Measurements from ENCODE around the gene RAD51B.

The RAD51B gene

GRCh38 chr14:68681256-68682011 is 861.9 kb downstream of the RAD51B start:
- H3K56ac ChIP-seq (ENCODE audit: low read length) = no peak overlapping the region
- no peak overlapping the region for H3K23ac ChIP-seq (ENCODE audit: low read length)
- no peak overlapping the region for H2BK120ac ChIP-seq (ENCODE audit: low read depth, low read length)
- H3K4me2 ChIP-seq (ENCODE audit: low read length) = no peak overlapping the region
- H3K36me3 ChIP-seq (ENCODE audit: control insufficient read depth, insufficient read depth, low read length) = no peaks in the 10 kb centered on the region
- no peak overlapping the region for H2BK15ac ChIP-seq (replicated peaks; ENCODE audit: low read depth)
- no peak overlapping the region for H4K8ac ChIP-seq (ENCODE audit: low read depth, low read length)
- H3K4ac ChIP-seq (ENCODE audit: low read depth, low read length) = no peak overlapping the region
- H3K27me3 ChIP-seq (ENCODE audit: insufficient read depth, low read length, poor library complexity) = no peaks in the 10 kb centered on the region
- H3K79me2 ChIP-seq (ENCODE audit: control insufficient read depth, insufficient read depth, low read length) = no peaks in the 10 kb centered on the region
- H4K5ac ChIP-seq (ENCODE audit: low read length) = no peak overlapping the region
- no peaks in the 10 kb centered on the region for H3K4me1 ChIP-seq (ENCODE audit: control insufficient read depth, low read depth, low read length)
- no peak overlapping the region for H2BK5ac ChIP-seq (ENCODE audit: low read length)
- WGBS (ENCODE audit: extremely low coverage, insufficient coverage, low lambda C conversion rate) = no CpG with 5 or more reads among the region's 9 CpGs
- H3K4me3 ChIP-seq (ENCODE audit: low read length) = no peak overlapping the region
- no peak overlapping the region for H3K18ac ChIP-seq (ENCODE audit: low read length)
- no peak overlapping the region for H3K27ac ChIP-seq (ENCODE audit: low read depth, low read length)
- H3K9ac ChIP-seq (ENCODE audit: low read length) = no peak overlapping the region
- no peak for DNase-seq
- H2AK5ac ChIP-seq (ENCODE audit: low read length) = no peak overlapping the region
- H3K79me1 ChIP-seq (ENCODE audit: low read length) = no peaks in the 10 kb centered on the region

- Histone ChIP-seq H3K4me2 (ENCODE audit: low read length) (no peak overlapping the region), H2BK5ac (ENCODE audit: low read length) (no peak overlapping the region), H3K23ac (ENCODE audit: low read length) (no peak overlapping the region), H2AK5ac (ENCODE audit: low read length) (no peak overlapping the region), H2BK15ac (replicated peaks; ENCODE audit: low read depth) (no peak overlapping the region), H3K4me1 (ENCODE audit: control insufficient read depth, low read depth, low read length) (no peaks in the 10 kb centered on the region), H3K4me3 (ENCODE audit: low read length) (no peak overlapping the region), H4K5ac (ENCODE audit: low read length) (no peak overlapping the region), H4K8ac (ENCODE audit: low read depth, low read length) (no peak overlapping the region), H2BK120ac (ENCODE audit: low read depth, low read length) (no peak overlapping the region), H3K79me1 (ENCODE audit: low read length) (no peaks in the 10 kb centered on the region), H3K27ac (ENCODE audit: low read depth, low read length) (no peak overlapping the region), H3K4ac (ENCODE audit: low read depth, low read length) (no peak overlapping the region), H3K56ac (ENCODE audit: low read length) (no peak overlapping the region), H3K18ac (ENCODE audit: low read length) (peak overlapping the region; percentile 56), H3K9ac (ENCODE audit: low read length) (no peak overlapping the region), H3K27me3 (ENCODE audit: insufficient read depth, low read length, poor library complexity) (no peaks in the 10 kb centered on the region), H3K79me2 (ENCODE audit: control insufficient read depth, insufficient read depth, low read length) (no peaks in the 10 kb centered on the region), H3K36me3 (ENCODE audit: control insufficient read depth, insufficient read depth, low read length) (no peaks in the 10 kb centered on the region)
- DNase-seq = no peak
- WGBS (ENCODE audit: extremely low coverage, insufficient coverage, low lambda C conversion rate) = no CpG with 5 or more reads among the region's 15 CpGs
These were observed 862.9 kb downstream of the RAD51B start for GRCh38 chr14:68682166-68683103.

- Histone ChIP-seq H3K79me1 (ENCODE audit: low read length) (no peaks in the 10 kb centered on the region), H2BK120ac (ENCODE audit: low read depth, low read length) (no peak overlapping the region), H3K27me3 (ENCODE audit: insufficient read depth, low read length, poor library complexity) (no peaks in the 10 kb centered on the region), H3K4ac (ENCODE audit: low read depth, low read length) (no peak overlapping the region), H3K18ac (ENCODE audit: low read length) (no peak overlapping the region), H3K4me2 (ENCODE audit: low read length) (no peak overlapping the region), H2AK5ac (ENCODE audit: low read length) (no peak overlapping the region), H3K79me2 (ENCODE audit: control insufficient read depth, insufficient read depth, low read length) (no peaks in the 10 kb centered on the region), H3K23ac (ENCODE audit: low read length) (no peak overlapping the region), H3K36me3 (ENCODE audit: control insufficient read depth, insufficient read depth, low read length) (no peaks in the 10 kb centered on the region), H3K27ac (ENCODE audit: low read depth, low read length) (no peak overlapping the region), H4K8ac (ENCODE audit: low read depth, low read length) (no peak overlapping the region), H3K56ac (ENCODE audit: low read length) (peak overlapping the region; percentile 11), H3K4me1 (ENCODE audit: control insufficient read depth, low read depth, low read length) (no peaks in the 10 kb centered on the region), H2BK5ac (ENCODE audit: low read length) (no peak overlapping the region), H4K5ac (ENCODE audit: low read length) (no peak overlapping the region), H3K4me3 (ENCODE audit: low read length) (no peak overlapping the region), H3K9ac (ENCODE audit: low read length) (no peak overlapping the region), H2BK15ac (replicated peaks; ENCODE audit: low read depth) (no peak overlapping the region)
- no peak for DNase-seq
- WGBS (ENCODE audit: extremely low coverage, insufficient coverage, low lambda C conversion rate) = no CpG with 5 or more reads among the region's 7 CpGs
These were observed 863.7 kb downstream of the RAD51B start for GRCh38 chr14:68683326-68683725.

- H3K79me2 ChIP-seq (ENCODE audit: control insufficient read depth, insufficient read depth, low read length) = no peaks in the 10 kb centered on the region
- H3K23ac ChIP-seq (ENCODE audit: low read length) = no peak overlapping the region
- DNase-seq = no peak
- H3K27ac ChIP-seq (ENCODE audit: low read depth, low read length) = no peak overlapping the region
- WGBS (ENCODE audit: extremely low coverage, insufficient coverage, low lambda C conversion rate) = no CpG with 5 or more reads among the region's 5 CpGs
- no peaks in the 10 kb centered on the region for H3K4me1 ChIP-seq (ENCODE audit: control insufficient read depth, low read depth, low read length)
- H3K27me3 ChIP-seq (ENCODE audit: insufficient read depth, low read length, poor library complexity) = no peaks in the 10 kb centered on the region
- no peak overlapping the region for H2BK5ac ChIP-seq (ENCODE audit: low read length)
- H4K8ac ChIP-seq (ENCODE audit: low read depth, low read length) = no peak overlapping the region
- H2AK5ac ChIP-seq (ENCODE audit: low read length) = no peak overlapping the region
- H3K9ac ChIP-seq (ENCODE audit: low read length) = no peak overlapping the region
- H4K5ac ChIP-seq (ENCODE audit: low read length) = no peak overlapping the region
- H3K4me3 ChIP-seq (ENCODE audit: low read length) = no peak overlapping the region
- H3K79me1 ChIP-seq (ENCODE audit: low read length) = no peaks in the 10 kb centered on the region
- no peak overlapping the region for H3K56ac ChIP-seq (ENCODE audit: low read length)
- no peak overlapping the region for H3K18ac ChIP-seq (ENCODE audit: low read length)
- no peaks in the 10 kb centered on the region for H3K36me3 ChIP-seq (ENCODE audit: control insufficient read depth, insufficient read depth, low read length)
- no peak overlapping the region for H3K4me2 ChIP-seq (ENCODE audit: low read length)
- no peak overlapping the region for H2BK120ac ChIP-seq (ENCODE audit: low read depth, low read length)
- no peak overlapping the region for H2BK15ac ChIP-seq (replicated peaks; ENCODE audit: low read depth)
- H3K4ac ChIP-seq (ENCODE audit: low read depth, low read length) = no peak overlapping the region
These were observed 865.2 kb downstream of the RAD51B start for GRCh38 chr14:68684466-68685418.

GRCh38 chr14:68685419-68686204 is 866.0 kb downstream of the RAD51B start:
- Histone ChIP-seq H2BK5ac (ENCODE audit: low read length) (no peak overlapping the region), H3K4me3 (ENCODE audit: low read length) (no peak overlapping the region), H3K18ac (ENCODE audit: low read length) (no peak overlapping the region), H3K56ac (ENCODE audit: low read length) (no peak overlapping the region), H3K79me1 (ENCODE audit: low read length) (no peaks in the 10 kb centered on the region), H3K9ac (ENCODE audit: low read length) (no peak overlapping the region), H3K4ac (ENCODE audit: low read depth, low read length) (no peak overlapping the region), H4K5ac (ENCODE audit: low read length) (no peak overlapping the region), H3K23ac (ENCODE audit: low read length) (no peak overlapping the region), H3K4me1 (ENCODE audit: control insufficient read depth, low read depth, low read length) (no peaks in the 10 kb centered on the region), H3K36me3 (ENCODE audit: control insufficient read depth, insufficient read depth, low read length) (no peaks in the 10 kb centered on the region), H3K27me3 (ENCODE audit: insufficient read depth, low read length, poor library complexity) (no peaks in the 10 kb centered on the region), H3K27ac (ENCODE audit: low read depth, low read length) (no peak overlapping the region), H2BK120ac (ENCODE audit: low read depth, low read length) (no peak overlapping the region), H2BK15ac (replicated peaks; ENCODE audit: low read depth) (no peak overlapping the region), H2AK5ac (ENCODE audit: low read length) (no peak overlapping the region), H4K8ac (ENCODE audit: low read depth, low read length) (no peak overlapping the region), H3K79me2 (ENCODE audit: control insufficient read depth, insufficient read depth, low read length) (no peaks in the 10 kb centered on the region), H3K4me2 (ENCODE audit: low read length) (no peak overlapping the region)
- no CpG with 5 or more reads among the region's 12 CpGs for WGBS (ENCODE audit: extremely low coverage, insufficient coverage, low lambda C conversion rate)
- peak; percentile 72 for DNase-seq
